ENCODE data around the gene STAT6. TPM values are rescaled to one million over a fixed set of nuclear protein-coding genes. Genes with fewer than 3 reads are reported as not detected.

STAT6 gene
- total and polyA plus RNA-seq, 2 donors (not counting 1 experiment from before 2014, with no cell fraction given) = 103 to 123 TPM

DNA sequence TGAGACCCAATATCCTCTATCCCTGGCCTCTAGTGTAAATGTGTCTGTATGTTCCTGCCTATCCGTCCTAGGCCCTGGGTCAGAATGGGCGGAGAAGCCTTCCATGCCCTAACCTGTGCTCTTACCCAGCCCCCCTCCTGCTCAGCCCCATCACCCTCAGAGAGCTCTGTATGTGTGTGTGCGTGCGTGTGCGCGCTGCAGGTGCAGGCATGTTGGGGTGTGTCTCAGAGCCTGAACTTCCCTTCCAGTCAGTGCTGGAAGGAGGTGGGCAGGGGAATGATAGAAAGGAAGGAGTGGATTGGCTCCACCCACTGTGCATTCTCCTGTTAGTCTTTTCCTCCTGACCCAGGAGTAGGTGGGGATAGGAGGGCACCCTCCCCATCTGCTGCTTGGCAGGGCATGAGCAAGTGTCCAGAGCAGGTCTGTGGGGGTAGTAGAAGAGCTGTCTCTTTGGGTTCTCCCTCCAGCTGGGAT lies 15.0 kb downstream of the STAT6 start:
- H3K4me1 ChIP-seq (ENCODE audit: control insufficient read depth, extremely low read depth, insufficient read depth, low read length) = peaks cover 20% of the 10 kb centered on the region
- H3K36me3 ChIP-seq (ENCODE audit: control insufficient read depth, insufficient read depth, low read length) = peaks cover 46% of the 10 kb centered on the region
- H4K20me1 ChIP-seq (ENCODE audit: control insufficient read depth, extremely low read depth, insufficient read depth, low read length) = no peaks in the 10 kb centered on the region
- no peaks in the 10 kb centered on the region for H3K27me3 ChIP-seq (ENCODE audit: control insufficient read depth, insufficient read depth, low read length)
- no peaks in the 10 kb centered on the region for H3K9me3 ChIP-seq (ENCODE audit: control insufficient read depth, insufficient read depth, low read depth, low read length)
- H3K4me2 ChIP-seq (ENCODE audit: extremely low read depth, insufficient read depth, low read length) = no peak overlapping the region
- H3K9ac ChIP-seq (ENCODE audit: insufficient read depth, low read length) = no peak overlapping the region
- TF ChIP-seq EZH2 (IDR thresholded peaks at IDR 0.05; ENCODE audit: low read length, missing control alignments) = no peak
- TF ChIP-seq, protein P1, sequence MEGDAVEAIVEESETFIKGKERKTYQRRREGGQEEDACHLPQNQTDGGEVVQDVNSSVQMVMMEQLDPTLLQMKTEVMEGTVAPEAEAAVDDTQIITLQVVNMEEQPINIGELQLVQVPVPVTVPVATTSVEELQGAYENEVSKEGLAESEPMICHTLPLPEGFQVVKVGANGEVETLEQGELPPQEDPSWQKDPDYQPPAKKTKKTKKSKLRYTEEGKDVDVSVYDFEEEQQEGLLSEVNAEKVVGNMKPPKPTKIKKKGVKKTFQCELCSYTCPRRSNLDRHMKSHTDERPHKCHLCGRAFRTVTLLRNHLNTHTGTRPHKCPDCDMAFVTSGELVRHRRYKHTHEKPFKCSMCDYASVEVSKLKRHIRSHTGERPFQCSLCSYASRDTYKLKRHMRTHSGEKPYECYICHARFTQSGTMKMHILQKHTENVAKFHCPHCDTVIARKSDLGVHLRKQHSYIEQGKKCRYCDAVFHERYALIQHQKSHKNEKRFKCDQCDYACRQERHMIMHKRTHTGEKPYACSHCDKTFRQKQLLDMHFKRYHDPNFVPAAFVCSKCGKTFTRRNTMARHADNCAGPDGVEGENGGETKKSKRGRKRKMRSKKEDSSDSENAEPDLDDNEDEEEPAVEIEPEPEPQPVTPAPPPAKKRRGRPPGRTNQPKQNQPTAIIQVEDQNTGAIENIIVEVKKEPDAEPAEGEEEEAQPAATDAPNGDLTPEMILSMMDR (conservative IDR thresholded peaks at IDR 0.05 in 1 of 2, IDR thresholded peaks at IDR 0.05 in 1 of 2; ENCODE audit: low read depth in 1 of 2, low read length in 2 of 2) = no peak
- DNase-seq (ENCODE audit: low read depth in 2 of 2) = no peak
- peaks cover 26% of the 10 kb centered on the region for H3K79me2 ChIP-seq (ENCODE audit: control insufficient read depth, insufficient read depth, low read length)
- H3K27ac ChIP-seq (ENCODE audit: insufficient read depth, low read length) = no peak overlapping the region
- H2AFZ ChIP-seq (ENCODE audit: low read length) = no peak overlapping the region
- H3K4me3 ChIP-seq (replicated peaks in 1 of 4; ENCODE audit: control extremely low read depth in 1 of 4, insufficient read depth in 1 of 4, low read depth in 3 of 4, low read length in 4 of 4) = no peak overlapping the region

DNA sequence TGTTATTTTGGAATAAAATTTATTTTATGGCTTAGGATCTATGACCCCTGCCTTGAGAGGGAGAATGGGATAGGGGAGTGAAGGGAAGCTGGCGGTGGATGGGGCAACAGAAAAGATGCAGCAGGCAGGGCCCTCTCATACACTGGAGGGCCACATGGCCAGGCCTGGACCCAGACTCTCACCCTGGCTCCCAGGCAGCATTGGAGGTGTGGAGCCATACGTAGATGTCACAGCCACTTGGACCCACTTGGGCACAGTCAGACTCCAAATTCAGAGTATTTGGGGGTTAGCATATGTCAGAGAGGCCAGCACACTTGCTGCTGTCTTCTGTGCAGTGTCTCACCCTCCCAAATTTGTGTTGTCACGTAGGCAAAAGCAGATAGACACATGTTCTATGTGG lies 15.7 kb downstream of the STAT6 start:
- Histone ChIP-seq H3K27ac (ENCODE audit: insufficient read depth, low read length) (no peak overlapping the region), H3K4me3 (replicated peaks in 1 of 4; ENCODE audit: control extremely low read depth in 1 of 4, insufficient read depth in 1 of 4, low read depth in 3 of 4, low read length in 4 of 4) (no peak overlapping the region), H3K4me1 (ENCODE audit: control insufficient read depth, extremely low read depth, insufficient read depth, low read length) (peaks cover 22% of the 10 kb centered on the region), H3K9ac (ENCODE audit: insufficient read depth, low read length) (no peak overlapping the region), H4K20me1 (ENCODE audit: control insufficient read depth, extremely low read depth, insufficient read depth, low read length) (no peaks in the 10 kb centered on the region), H3K27me3 (ENCODE audit: control insufficient read depth, insufficient read depth, low read length) (no peaks in the 10 kb centered on the region), H3K4me2 (ENCODE audit: extremely low read depth, insufficient read depth, low read length) (no peak overlapping the region), H3K9me3 (ENCODE audit: control insufficient read depth, insufficient read depth, low read depth, low read length) (no peaks in the 10 kb centered on the region), H3K36me3 (ENCODE audit: control insufficient read depth, insufficient read depth, low read length) (peaks cover 48% of the 10 kb centered on the region), H2AFZ (ENCODE audit: low read length) (no peak overlapping the region), H3K79me2 (ENCODE audit: control insufficient read depth, insufficient read depth, low read length) (peaks cover 33% of the 10 kb centered on the region)
- DNase-seq (ENCODE audit: low read depth in 2 of 2) = no peak
- no peak for TF ChIP-seq EZH2 (IDR thresholded peaks at IDR 0.05; ENCODE audit: low read length, missing control alignments)
- TF ChIP-seq, protein P1 (conservative IDR thresholded peaks at IDR 0.05 in 1 of 2, IDR thresholded peaks at IDR 0.05 in 1 of 2; ENCODE audit: low read depth in 1 of 2, low read length in 2 of 2) = no peak

DNA sequence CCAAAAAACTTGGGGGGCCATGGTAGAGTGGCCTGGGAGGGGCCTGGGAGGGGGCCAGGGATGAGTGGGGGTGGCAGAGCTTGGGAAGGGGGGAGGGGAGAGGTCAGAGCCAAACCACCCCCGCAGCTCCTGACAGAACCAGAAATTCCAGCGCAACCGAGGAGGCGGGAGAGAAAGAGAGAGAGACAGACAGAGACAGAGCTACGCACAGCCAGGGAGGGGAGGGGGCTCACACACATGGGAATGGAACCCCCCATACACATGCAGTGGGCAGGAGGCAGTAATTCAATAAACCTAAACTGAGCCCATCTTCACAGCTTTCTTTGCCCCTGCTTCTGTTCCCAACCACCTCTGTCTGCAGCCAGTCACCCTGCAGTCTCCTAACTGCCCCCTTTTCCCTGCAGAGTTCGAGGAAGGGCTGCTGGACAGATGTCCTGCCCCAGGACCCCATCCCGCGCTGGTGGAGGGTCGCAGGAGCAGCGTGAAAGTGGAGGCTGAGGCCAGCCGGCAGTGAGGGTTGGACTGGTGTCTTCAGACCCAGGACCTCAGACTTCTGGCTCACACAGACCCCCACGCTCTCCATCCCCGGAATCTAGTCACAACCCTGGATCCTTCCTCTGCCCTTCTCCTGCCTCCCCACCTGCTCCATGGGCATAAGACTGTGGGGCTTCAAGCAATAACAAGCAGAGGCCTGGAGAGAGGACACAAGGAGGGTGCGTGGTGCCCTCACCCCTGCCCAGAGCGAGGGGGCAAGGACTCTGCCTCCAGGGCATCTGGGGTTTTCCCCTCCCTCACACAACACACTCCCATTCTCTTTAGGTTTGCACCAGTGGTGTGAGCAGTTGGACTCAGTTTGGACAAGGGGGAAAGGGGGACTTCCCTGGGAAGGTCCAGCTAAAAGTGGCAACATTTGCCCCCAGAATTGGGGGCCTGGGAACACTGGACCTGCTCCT lies 16.7 kb downstream of the STAT6 start:
- TF ChIP-seq, protein P1 (conservative IDR thresholded peaks at IDR 0.05 in 1 of 2, IDR thresholded peaks at IDR 0.05 in 1 of 2; ENCODE audit: low read depth in 1 of 2, low read length in 2 of 2) = no peak
- no peak for TF ChIP-seq EZH2 (IDR thresholded peaks at IDR 0.05; ENCODE audit: low read length, missing control alignments)
- Histone ChIP-seq H4K20me1 (ENCODE audit: control insufficient read depth, extremely low read depth, insufficient read depth, low read length) (no peaks in the 10 kb centered on the region), H3K36me3 (ENCODE audit: control insufficient read depth, insufficient read depth, low read length) (peaks cover 40% of the 10 kb centered on the region), H3K79me2 (ENCODE audit: control insufficient read depth, insufficient read depth, low read length) (peaks cover 42% of the 10 kb centered on the region), H3K4me2 (ENCODE audit: extremely low read depth, insufficient read depth, low read length) (peak overlapping the region; percentile 66), H3K27me3 (ENCODE audit: control insufficient read depth, insufficient read depth, low read length) (no peaks in the 10 kb centered on the region), H3K9ac (ENCODE audit: insufficient read depth, low read length) (peak overlapping the region; percentile 29), H3K4me1 (ENCODE audit: control insufficient read depth, extremely low read depth, insufficient read depth, low read length) (peaks cover 22% of the 10 kb centered on the region), H3K4me3 (replicated peaks in 1 of 4; ENCODE audit: control extremely low read depth in 1 of 4, insufficient read depth in 1 of 4, low read depth in 3 of 4, low read length in 4 of 4) (no peak overlapping the region), H2AFZ (ENCODE audit: low read length) (no peak overlapping the region), H3K9me3 (ENCODE audit: control insufficient read depth, insufficient read depth, low read depth, low read length) (no peaks in the 10 kb centered on the region), H3K27ac (ENCODE audit: insufficient read depth, low read length) (peak overlapping the region; percentile 65)
- DNase-seq (ENCODE audit: low read depth in 2 of 2) = no peak
